CD4-positive, alpha-beta T cell (primary cell): ENCODE measurements around the gene KCNIP2. TPM values are rescaled to one million over a fixed set of nuclear protein-coding genes. Genes with fewer than 3 reads are reported as not detected.

Experiments
- ATAC-seq: fragments of 200-7000 bp; cut with Tn5 transposase; one replicate; pipeline ENCODE4 v1.10.0; 2022; ENCODE audit warnings: mild to moderate bottlenecking; ENCODE audit not compliant: poor library complexity
- CTCF ChIA-PET: fragments of 350-600 bp; sonication (Branson Sonifier 250); formaldehyde crosslinking; loops from one replicate; lab custom pipeline; 2021; ENCODE audit warnings: antibody characterized with exemption, inconsistent platforms; lab: Charles Lee
- POLR2A ChIA-PET: fragments of 350-600 bp; sonication (Branson Sonifier 250); formaldehyde crosslinking; loops from one replicate; lab custom pipeline; 2021; ENCODE audit warnings: antibody characterized with exemption, inconsistent platforms; lab: Charles Lee
- DNase-seq, 14 experiments: peaks; one replicate each; pipeline ENCODE4 v3.0.0-alpha.2; 2013 to 2020; ENCODE audit warnings: mixed read lengths in 2 of 14
- H3K27ac ChIP-seq, 2 donors: one replicate each; pipeline versions ENCODE4 v1.5.1 to v1.7.0; 2013; ENCODE audit warnings: low read length in 2 of 2, low read depth in 1 of 2, mild to moderate bottlenecking in 1 of 2
- H3K27me3 ChIP-seq, 2 experiments: 1 replicate in 1 of 2; 2 replicates in 1 of 2; pipeline versions ENCODE4 v1.6.1 to v1.7.0; 2013; ENCODE audit warnings: low read length in 2 of 2, control low read depth in 1 of 2, mild to moderate bottlenecking in 1 of 2, moderate library complexity in 1 of 2; ENCODE audit not compliant: insufficient read depth in 2 of 2, control insufficient read depth in 1 of 2
- H3K36me3 ChIP-seq: one replicate; pipeline ENCODE4 v1.6.1; 2013; ENCODE audit warnings: low read length, control low read depth; ENCODE audit not compliant: insufficient read depth
- H3K4me1 ChIP-seq: one replicate; pipeline ENCODE4 v1.6.1; 2013; ENCODE audit warnings: low read length, control low read depth; ENCODE audit not compliant: insufficient read depth
- H3K4me3 ChIP-seq: one replicate; pipeline ENCODE4 v1.5.1; 2013; ENCODE audit warnings: mild to moderate bottlenecking, low read length, moderate library complexity
- H3K9me3 ChIP-seq, 2 experiments: 1 replicate in 1 of 2; 2 replicates in 1 of 2; pipeline versions ENCODE4 v1.6.1 to v1.7.0; 2013; ENCODE audit warnings: low read length in 2 of 2, mild to moderate bottlenecking in 2 of 2, control low read depth in 1 of 2, moderate library complexity in 1 of 2; ENCODE audit not compliant: control insufficient read depth in 1 of 2, insufficient read depth in 1 of 2
- H3K27ac Mint-ChIP-seq: one replicate; pipeline ENCODE4 v1.8.0; 2020; ENCODE audit warnings: mixed read lengths
- H3K27me3 Mint-ChIP-seq: one replicate; pipeline ENCODE4 v1.8.0; 2021; ENCODE audit warnings: mixed read lengths
- H3K36me3 Mint-ChIP-seq: one replicate; pipeline ENCODE4 v1.8.0; 2021; ENCODE audit warnings: low read depth, mixed read lengths
- H3K4me1 Mint-ChIP-seq: one replicate; pipeline ENCODE4 v1.8.0; 2021; ENCODE audit warnings: low read depth, mixed read lengths
- H3K4me3 Mint-ChIP-seq: one replicate; pipeline ENCODE4 v1.8.0; 2020; ENCODE audit warnings: mild to moderate bottlenecking, mixed read lengths
- H3K9me3 Mint-ChIP-seq: one replicate; pipeline ENCODE4 v1.8.0; 2020; ENCODE audit warnings: mixed read lengths
- intact Hi-C, 2 experiments: fragments of 100-400 bp; cut with DNase I in 1 of 2; cut with micrococcal nuclease in 1 of 2; formaldehyde crosslinking; loops; one replicate each; pipeline versions ENCODE4 v1.15.1 to v1.9.0; 2023 to 2025; cut with DNase I, micrococcal nuclease
- total RNA-seq, 174 experiments: library from RNA in 2 of 174; stranded (reverse) in 2 of 174; gene quantifications; one replicate each; pipeline ENCODE4 v1.2.3 and lab custom pipeline; 2021 to 2026
- TF ChIP-seq, protein P1 (sequence below): fragments of 200-600 bp; IDR thresholded peaks from one replicate; pipeline ENCODE4 v1.8.0; 2022; ENCODE audit warnings: antibody characterized with exemption, mild to moderate bottlenecking

Gene KCNIP2
- total RNA-seq, 2 experiments from 2014 or later = 0.77 to 1.6 TPM

DNA sequence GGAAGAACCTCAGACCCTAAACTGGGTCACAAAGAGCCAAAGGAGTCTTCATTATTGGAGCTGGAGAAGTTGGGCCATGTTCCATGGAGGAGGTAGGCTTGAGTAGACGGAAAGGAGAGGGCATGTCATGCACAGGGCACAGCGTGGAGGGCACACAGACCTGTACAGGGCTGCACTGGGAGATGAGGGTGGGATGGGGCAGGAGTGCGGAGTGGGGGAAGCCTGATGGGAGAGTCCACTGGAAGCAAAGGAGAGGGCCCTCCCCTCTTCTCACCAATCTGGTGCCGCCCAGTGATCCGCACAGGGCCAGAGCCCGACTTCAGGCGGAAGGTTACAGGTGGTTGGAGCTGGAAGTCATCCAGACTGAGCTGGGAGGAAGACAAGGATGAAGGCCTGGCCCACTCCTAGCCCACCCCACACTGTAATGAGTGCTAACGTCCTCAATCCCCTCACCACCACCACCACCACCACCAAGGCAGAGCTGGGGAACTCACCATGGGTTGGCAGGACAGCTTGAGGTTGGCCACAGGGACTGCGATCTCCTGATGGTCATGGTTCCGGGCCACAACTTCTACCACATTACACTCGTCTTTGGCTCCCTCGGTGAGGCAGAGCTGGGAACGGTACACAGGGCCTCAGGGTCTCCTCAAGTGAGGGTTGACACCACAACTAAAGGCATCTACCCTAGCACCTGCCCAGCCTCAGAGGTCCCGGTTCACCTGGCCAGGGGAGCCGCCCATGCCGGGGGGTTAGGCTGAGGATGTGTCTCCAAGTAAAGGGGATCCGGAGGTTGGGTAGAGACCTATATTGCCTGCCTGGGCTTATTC is 61.4 kb downstream of the KCNIP2 start:
- Mint-ChIP-seq H3K9me3 (no peaks in the 10 kb centered on the region), H3K27me3 (peaks cover 20% of the 10 kb centered on the region), H3K36me3 (peaks cover 39% of the 10 kb centered on the region), H3K4me3 (peak overlapping the region; percentile 100), H3K27ac (peak overlapping the region; percentile 86), H3K4me1 (peaks cover 77% of the 10 kb centered on the region)
- peaks cover 0 to 15% of the 10 kb centered on the region in 2 experiments for H3K9me3 ChIP-seq
- no peak overlapping the region for H3K27ac ChIP-seq
- peaks cover 30% of the 10 kb centered on the region for H3K36me3 ChIP-seq
- CTCF ChIA-PET = interaction anchor here (0.9 to 1.0 kb wide), 2 partner anchors 39 to 179 kb away, joined by 3 to 6 read pairs; no protein-coding TSS in a partner anchor
- TF ChIP-seq, protein P1, sequence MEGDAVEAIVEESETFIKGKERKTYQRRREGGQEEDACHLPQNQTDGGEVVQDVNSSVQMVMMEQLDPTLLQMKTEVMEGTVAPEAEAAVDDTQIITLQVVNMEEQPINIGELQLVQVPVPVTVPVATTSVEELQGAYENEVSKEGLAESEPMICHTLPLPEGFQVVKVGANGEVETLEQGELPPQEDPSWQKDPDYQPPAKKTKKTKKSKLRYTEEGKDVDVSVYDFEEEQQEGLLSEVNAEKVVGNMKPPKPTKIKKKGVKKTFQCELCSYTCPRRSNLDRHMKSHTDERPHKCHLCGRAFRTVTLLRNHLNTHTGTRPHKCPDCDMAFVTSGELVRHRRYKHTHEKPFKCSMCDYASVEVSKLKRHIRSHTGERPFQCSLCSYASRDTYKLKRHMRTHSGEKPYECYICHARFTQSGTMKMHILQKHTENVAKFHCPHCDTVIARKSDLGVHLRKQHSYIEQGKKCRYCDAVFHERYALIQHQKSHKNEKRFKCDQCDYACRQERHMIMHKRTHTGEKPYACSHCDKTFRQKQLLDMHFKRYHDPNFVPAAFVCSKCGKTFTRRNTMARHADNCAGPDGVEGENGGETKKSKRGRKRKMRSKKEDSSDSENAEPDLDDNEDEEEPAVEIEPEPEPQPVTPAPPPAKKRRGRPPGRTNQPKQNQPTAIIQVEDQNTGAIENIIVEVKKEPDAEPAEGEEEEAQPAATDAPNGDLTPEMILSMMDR = no peak
- ATAC-seq (no peak), DNase-seq (peak in 2 of 14 experiments; percentile 13 to 24)
- peak overlapping the region; percentile 90 for H3K4me3 ChIP-seq
- intact Hi-C loops = loop anchor here (2.0 to 10.0 kb wide), 8 partner anchors 37 to 569 kb away; partner anchors contain the start of genes OGA (in 2 of the 2), ARMH3 (in 1 of the 2) and KCNIP2 (in 1 of the 2)
- peaks cover 62% of the 10 kb centered on the region for H3K4me1 ChIP-seq
- POLR2A ChIA-PET = interaction anchor here (1.3 to 4.3 kb wide), 6 partner anchors 9 to 370 kb away, joined by 3 to 43 read pairs (median 8); partner anchors contain the start of genes NOLC1 and OGA
- peaks cover 24% of the 10 kb centered on the region in 2 experiments for H3K27me3 ChIP-seq

DNA sequence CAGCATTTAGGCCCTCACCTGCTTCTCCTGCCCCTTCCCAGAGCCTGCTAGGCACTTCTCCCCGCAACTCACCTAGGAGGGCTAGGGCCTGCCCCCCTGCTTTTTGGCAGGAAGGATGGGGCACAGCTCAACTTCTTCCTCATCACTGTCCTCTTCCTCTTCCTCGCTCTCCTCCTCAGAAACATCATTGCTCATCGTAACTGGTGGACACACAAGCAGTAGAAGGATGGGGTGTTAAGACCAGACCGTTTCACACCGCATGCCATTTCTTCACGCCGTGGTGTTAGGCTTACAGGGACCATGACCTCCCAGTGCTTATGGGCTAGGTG is 62.0 kb downstream of the KCNIP2 start:
- peaks cover 0 to 15% of the 10 kb centered on the region in 2 experiments for H3K9me3 ChIP-seq
- no peak overlapping the region for H3K4me3 ChIP-seq
- ChIA-PET CTCF (interaction anchor here (0.6 to 2.0 kb wide), 15 partner anchors 8 to 252 kb away, joined by 3 to 8 read pairs (median 4); partner anchors contain the start of gene OGA), POLR2A (interaction anchor here (1.3 to 2.3 kb wide), 3 partner anchors 8 to 37 kb away, joined by 3 to 12 read pairs (median 12); partner anchors contain the start of gene OGA)
- ATAC-seq (no peak), DNase-seq (no peak)
- H3K27me3 Mint-ChIP-seq = peaks cover 25% of the 10 kb centered on the region
- TF ChIP-seq, protein P1 = no peak
- H3K27me3 ChIP-seq = peaks cover 29 to 30% of the 10 kb centered on the region in 2 experiments
- H3K4me1 ChIP-seq = peaks cover 63% of the 10 kb centered on the region
- H3K4me1 Mint-ChIP-seq = peaks cover 77% of the 10 kb centered on the region
- H3K36me3 Mint-ChIP-seq = peaks cover 33% of the 10 kb centered on the region
- no peak overlapping the region for H3K27ac ChIP-seq
- intact Hi-C loops = loop anchor here (2.0 to 10.0 kb wide), 6 partner anchors 51 to 569 kb away; partner anchors contain the start of gene ARMH3 (in 1 of the 2)
- H3K4me3 Mint-ChIP-seq = peak overlapping the region; percentile 78
- no peaks in the 10 kb centered on the region for H3K9me3 Mint-ChIP-seq
- H3K36me3 ChIP-seq = peaks cover 24% of the 10 kb centered on the region
- no peak overlapping the region for H3K27ac Mint-ChIP-seq

DNA sequence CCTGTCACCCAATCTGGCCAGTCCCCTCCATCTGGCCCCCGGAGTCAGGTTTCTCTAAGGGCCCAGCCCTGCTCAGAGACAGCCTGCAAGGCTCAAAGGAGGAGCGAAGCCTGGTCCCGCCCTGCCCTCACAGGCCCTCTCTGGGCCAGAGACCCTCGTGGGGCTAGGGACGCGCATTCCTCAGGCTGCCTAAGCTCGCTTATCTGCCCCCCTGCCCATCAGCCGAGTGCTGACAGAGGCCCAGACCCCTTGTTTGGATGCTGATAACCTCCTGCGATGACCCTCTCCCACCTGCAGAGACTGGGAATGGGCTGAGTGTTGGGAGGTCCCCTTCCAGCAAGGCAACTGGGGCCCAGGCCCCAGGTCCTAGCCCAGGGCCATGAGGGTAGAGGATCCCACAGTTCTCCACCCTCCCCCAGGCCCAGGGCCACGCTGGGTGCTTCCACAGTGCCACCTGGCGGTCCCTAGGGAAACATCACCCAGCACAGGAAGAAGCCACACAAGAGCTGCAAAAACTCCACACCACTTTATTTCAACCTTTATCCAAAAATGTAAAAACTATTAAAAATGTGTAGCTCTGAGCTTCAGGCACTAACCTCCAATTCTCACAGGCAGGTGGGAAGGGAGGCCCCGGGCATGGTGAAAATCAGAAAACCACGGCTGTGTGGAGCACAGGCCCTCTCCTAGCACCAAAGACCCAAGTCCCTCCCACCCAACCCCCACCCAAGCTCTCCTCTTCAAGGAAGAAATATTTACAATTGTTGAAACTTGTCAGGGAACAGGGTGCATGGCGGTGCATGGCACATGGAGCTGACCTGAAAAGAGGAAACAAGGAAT is 62.6 kb downstream of the KCNIP2 start:
- peaks cover 26% of the 10 kb centered on the region for H3K27me3 Mint-ChIP-seq
- intact Hi-C loops = loop anchor here (2.0 to 10.0 kb wide), 6 partner anchors 51 to 568 kb away; partner anchors contain the start of gene ARMH3 (in 1 of the 2)
- no peaks in the 10 kb centered on the region for H3K9me3 Mint-ChIP-seq
- TF ChIP-seq, protein P1 = peak; percentile 88
- H3K4me1 Mint-ChIP-seq = peaks cover 75% of the 10 kb centered on the region
- ATAC-seq (peak; percentile 63), DNase-seq (peak; percentile 47 to 86 (median 66))
- Histone ChIP-seq H3K36me3 (peaks cover 18% of the 10 kb centered on the region), H3K4me1 (peaks cover 67% of the 10 kb centered on the region), H3K27ac (no peak overlapping the region), H3K4me3 (no peak overlapping the region), H3K9me3 (peaks cover 0 to 15% of the 10 kb centered on the region in 2 experiments), H3K27me3 (peaks cover 30 to 34% of the 10 kb centered on the region in 2 experiments)
- ChIA-PET POLR2A (interaction anchor here (0.7 to 2.2 kb wide), 4 partner anchors 14 to 785 kb away, joined by 3 to 12 read pairs (median 4); partner anchors contain the start of gene OGA), CTCF (interaction anchor here (0.6 to 2.0 kb wide), 16 partner anchors 8 to 279 kb away, joined by 3 to 8 read pairs (median 4); partner anchors contain the start of gene OGA)
- peak overlapping the region; percentile 75 for H3K4me3 Mint-ChIP-seq
- H3K27ac Mint-ChIP-seq = no peak overlapping the region
- H3K36me3 Mint-ChIP-seq = peaks cover 27% of the 10 kb centered on the region
